Muscle layer of colon (tissue), 2 donors: ENCODE measurements around the gene CXCL12.

Source experiments
- H3K27ac ChIP-seq: one replicate; pipeline ENCODE4 v1.7.0; 2013; ENCODE audit warnings: low read depth, mild to moderate bottlenecking, low read length, moderate library complexity
- H3K27me3 ChIP-seq, 2 donors: one replicate each; pipeline ENCODE4 v1.7.0; 2013; ENCODE audit warnings: low read length in 2 of 2, mild to moderate bottlenecking in 2 of 2; ENCODE audit not compliant: insufficient read depth in 2 of 2, control insufficient read depth in 1 of 2
- H3K36me3 ChIP-seq: one replicate; pipeline ENCODE4 v1.7.0; 2013; ENCODE audit warnings: mild to moderate bottlenecking, low read length; ENCODE audit not compliant: insufficient read depth
- H3K4me1 ChIP-seq: one replicate; pipeline ENCODE4 v1.7.0; 2013; ENCODE audit warnings: mild to moderate bottlenecking, low read length; ENCODE audit not compliant: insufficient read depth
- H3K4me3 ChIP-seq, 2 donors: one replicate each; pipeline ENCODE4 v1.7.0; 2013; ENCODE audit warnings: low read length in 2 of 2, low read depth in 1 of 2, mild to moderate bottlenecking in 1 of 2, moderate library complexity in 1 of 2
- H3K9ac ChIP-seq: one replicate; pipeline ENCODE4 v1.7.0; 2013; ENCODE audit warnings: low read length
- H3K9me3 ChIP-seq: one replicate; pipeline ENCODE4 v1.7.0; 2013; ENCODE audit warnings: mild to moderate bottlenecking, low read length
- donor health status: abdominal sarcoma.
- donor health status: Adenocarcinoma of cecum.

Gene CXCL12

DNA sequence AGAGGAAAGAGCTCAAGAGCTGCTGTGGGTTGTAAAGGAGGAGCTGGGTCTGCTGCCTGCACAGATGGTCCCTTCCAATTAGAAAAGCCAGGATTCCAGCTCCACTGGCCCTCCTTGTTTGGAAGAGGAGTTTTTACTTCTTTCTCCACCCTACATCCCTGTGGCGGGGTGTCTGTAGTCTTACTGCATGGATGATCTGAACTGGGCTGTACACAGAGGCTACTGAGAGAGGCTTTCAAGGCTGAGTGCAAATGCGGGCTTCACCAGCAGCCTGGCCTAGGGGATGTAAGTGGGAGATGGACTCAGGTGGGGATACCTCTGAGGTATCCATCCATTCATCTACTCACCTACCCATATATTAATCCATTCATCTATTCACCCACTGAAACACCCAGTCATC is 7.1 kb upstream of the CXCL12 start:
- H3K4me1 ChIP-seq = peaks cover 26% of the 10 kb centered on the region
- no peaks in the 10 kb centered on the region for H3K9me3 ChIP-seq
- no peak overlapping the region for H3K4me3 ChIP-seq
- H3K36me3 ChIP-seq = no peaks in the 10 kb centered on the region
- H3K27ac ChIP-seq = no peak overlapping the region
- H3K9ac ChIP-seq = no peak overlapping the region
- no peaks in the 10 kb centered on the region for H3K27me3 ChIP-seq

DNA sequence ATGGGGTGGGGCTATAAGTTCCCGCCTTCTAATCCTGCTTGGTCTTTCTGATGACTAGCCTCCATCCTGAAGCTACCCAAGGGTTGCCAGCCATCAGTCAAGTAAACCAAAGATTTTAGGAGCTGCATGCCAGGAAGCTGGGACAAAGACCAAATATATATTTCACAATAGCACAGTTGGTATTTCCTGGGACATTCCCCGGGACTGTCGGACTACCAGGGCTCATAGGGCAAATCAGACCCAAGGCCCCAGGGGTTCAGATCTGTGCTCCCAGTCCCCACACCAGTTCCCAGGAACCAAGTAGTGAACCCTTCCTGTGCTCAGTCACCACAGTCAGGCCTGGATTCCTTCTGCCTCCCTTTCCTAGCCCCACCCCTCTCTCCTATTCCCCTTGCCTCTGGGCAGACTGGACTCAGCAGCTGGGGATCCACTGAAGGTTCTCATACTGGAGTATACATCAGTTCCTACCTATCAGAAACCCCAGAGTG is 5.7 kb upstream of the CXCL12 start:
- Histone ChIP-seq H3K9ac (no peak overlapping the region), H3K27ac (no peak overlapping the region), H3K36me3 (no peaks in the 10 kb centered on the region), H3K4me3 (no peak overlapping the region), H3K27me3 (peaks cover 0 to 5% of the 10 kb centered on the region in 2 donors), H3K4me1 (peaks cover 22% of the 10 kb centered on the region), H3K9me3 (no peaks in the 10 kb centered on the region)

DNA sequence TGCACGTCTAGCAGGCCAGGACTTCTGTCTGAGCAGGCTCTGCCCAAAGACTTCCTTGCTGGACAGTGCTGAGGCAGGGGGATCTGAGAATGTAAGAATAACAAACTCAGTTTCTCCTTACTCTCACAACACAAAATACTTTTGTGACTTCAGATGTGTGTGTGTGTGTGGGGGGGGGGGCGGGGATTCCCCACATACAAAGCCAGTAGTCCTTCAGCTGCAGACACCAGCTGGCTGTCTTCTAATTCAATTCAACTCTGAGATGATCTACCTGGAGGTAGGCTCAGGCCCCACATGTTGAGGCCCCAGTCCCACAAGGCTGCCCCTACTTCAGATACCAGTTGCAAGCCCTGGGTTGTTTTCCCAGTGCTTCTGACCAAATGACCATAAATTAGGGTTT is 4.7 kb upstream of the CXCL12 start:
- no peaks in the 10 kb centered on the region for H3K36me3 ChIP-seq
- peaks cover 0 to 10% of the 10 kb centered on the region in 2 donors for H3K27me3 ChIP-seq
- peaks cover 22% of the 10 kb centered on the region for H3K4me1 ChIP-seq
- H3K27ac ChIP-seq = no peak overlapping the region
- no peaks in the 10 kb centered on the region for H3K9me3 ChIP-seq
- no peak overlapping the region for H3K4me3 ChIP-seq
- H3K9ac ChIP-seq = no peak overlapping the region

DNA sequence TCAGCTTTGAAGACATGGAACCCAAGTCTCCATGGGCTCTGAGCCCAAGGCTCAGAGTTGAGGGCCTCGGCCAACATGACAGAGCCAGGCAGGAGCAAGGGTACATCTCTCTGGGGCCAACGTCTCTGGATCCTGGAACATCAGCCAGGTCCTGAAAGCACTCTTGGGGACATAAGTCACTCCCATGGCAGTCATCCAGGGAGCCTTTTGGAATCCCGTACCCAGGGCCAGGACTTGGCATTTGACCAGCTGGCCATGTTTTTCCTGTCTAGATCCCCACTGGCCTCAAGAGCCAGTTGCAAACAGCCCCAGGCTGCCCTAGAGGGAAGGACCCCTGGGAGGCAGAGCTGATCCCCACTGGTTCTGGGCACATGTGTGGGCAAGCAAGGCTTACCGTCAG is 4.3 kb upstream of the CXCL12 start:
- H3K27ac ChIP-seq = no peak overlapping the region
- no peak overlapping the region for H3K9ac ChIP-seq
- no peaks in the 10 kb centered on the region for H3K9me3 ChIP-seq
- H3K4me1 ChIP-seq = peaks cover 19% of the 10 kb centered on the region
- no peak overlapping the region for H3K4me3 ChIP-seq
- no peaks in the 10 kb centered on the region for H3K36me3 ChIP-seq
- H3K27me3 ChIP-seq = peaks cover 0 to 15% of the 10 kb centered on the region in 2 donors

DNA sequence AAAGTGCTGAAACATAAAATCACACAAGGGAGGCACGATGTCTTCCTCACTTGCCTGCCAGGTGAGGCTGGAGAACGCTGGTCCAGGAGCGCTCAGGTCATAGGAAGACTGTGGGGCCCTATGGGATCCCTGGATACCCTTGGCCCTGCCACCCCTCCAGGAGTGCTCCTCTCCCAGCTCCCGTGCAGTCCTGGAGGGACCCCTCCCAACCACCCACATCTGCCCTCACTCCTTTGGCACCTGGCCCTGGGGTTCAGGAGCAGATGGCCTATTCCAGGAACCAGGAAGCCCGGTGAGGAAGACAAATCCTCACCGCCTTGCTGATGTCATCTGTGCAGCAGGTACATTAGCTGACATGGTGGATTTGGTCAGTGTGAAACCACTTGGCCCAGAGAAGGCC is 3.7 kb upstream of the CXCL12 start:
- no peak overlapping the region for H3K9ac ChIP-seq
- H3K27me3 ChIP-seq = peaks cover 0 to 20% of the 10 kb centered on the region in 2 donors
- H3K27ac ChIP-seq = no peak overlapping the region
- H3K9me3 ChIP-seq = no peaks in the 10 kb centered on the region
- no peak overlapping the region for H3K4me3 ChIP-seq
- H3K36me3 ChIP-seq = no peaks in the 10 kb centered on the region
- peaks cover 14% of the 10 kb centered on the region for H3K4me1 ChIP-seq

DNA sequence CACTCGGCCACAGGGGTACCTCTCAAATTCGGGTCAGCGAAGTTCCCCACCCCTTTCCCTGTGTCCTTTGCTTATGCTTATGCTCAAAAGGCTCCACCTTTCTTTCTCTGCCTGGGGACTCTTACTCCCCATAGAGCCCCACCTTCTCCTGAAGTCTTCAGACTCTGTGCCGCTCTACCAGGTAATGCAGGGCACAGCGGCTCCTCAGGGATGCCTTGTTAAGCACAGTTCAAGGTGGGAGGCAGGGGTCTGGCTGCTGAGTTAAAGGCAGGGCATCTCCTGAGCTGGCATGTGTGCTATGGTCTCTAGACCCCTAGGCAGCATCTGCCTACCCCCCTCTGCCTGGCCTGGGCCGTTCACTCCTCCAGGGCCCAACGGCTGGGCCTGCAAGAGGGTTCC is 3.0 kb upstream of the CXCL12 start:
- peaks cover 0 to 28% of the 10 kb centered on the region in 2 donors for H3K27me3 ChIP-seq
- no peaks in the 10 kb centered on the region for H3K9me3 ChIP-seq

DNA sequence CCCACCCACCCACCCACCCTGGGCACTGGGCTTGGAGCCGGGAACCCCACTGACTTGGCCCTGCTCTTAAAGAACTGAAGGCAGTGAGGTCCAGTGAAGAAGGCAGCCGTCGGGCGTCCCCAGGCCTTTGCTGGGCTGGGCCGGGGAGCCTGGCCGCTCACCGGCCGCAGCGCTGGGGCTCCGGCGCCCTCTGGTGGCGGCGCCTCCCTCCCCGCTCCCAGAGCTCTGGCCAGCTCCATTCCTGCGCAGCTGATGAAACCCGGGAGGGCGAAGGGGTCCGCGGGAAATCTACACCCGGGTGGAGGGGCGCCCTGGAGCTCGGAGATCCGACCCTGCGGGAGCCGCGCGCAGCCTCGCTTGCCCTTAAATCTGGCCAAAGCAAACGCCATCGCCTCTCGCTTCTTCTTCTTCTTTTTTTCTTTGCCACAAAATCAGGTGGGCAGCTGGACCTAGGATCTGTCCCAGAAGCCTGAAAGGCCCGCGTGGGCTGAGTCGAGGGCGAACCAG is 1.7 kb upstream of the CXCL12 start:
- no peak overlapping the region for H3K9ac ChIP-seq
- H3K9me3 ChIP-seq = no peaks in the 10 kb centered on the region
- no peaks in the 10 kb centered on the region for H3K4me1 ChIP-seq
- H3K36me3 ChIP-seq = no peaks in the 10 kb centered on the region
- no peak overlapping the region for H3K27ac ChIP-seq
- peaks cover 0 to 30% of the 10 kb centered on the region in 2 donors for H3K27me3 ChIP-seq
- no peak overlapping the region for H3K4me3 ChIP-seq

More for the DNA sequence above, 3.0 kb upstream of the CXCL12 start:
- peaks cover 6% of the 10 kb centered on the region for H3K4me1 ChIP-seq
- H3K36me3 ChIP-seq = no peaks in the 10 kb centered on the region
- H3K27ac ChIP-seq = no peak overlapping the region
- H3K4me3 ChIP-seq = no peak overlapping the region
- H3K9ac ChIP-seq = no peak overlapping the region

DNA sequence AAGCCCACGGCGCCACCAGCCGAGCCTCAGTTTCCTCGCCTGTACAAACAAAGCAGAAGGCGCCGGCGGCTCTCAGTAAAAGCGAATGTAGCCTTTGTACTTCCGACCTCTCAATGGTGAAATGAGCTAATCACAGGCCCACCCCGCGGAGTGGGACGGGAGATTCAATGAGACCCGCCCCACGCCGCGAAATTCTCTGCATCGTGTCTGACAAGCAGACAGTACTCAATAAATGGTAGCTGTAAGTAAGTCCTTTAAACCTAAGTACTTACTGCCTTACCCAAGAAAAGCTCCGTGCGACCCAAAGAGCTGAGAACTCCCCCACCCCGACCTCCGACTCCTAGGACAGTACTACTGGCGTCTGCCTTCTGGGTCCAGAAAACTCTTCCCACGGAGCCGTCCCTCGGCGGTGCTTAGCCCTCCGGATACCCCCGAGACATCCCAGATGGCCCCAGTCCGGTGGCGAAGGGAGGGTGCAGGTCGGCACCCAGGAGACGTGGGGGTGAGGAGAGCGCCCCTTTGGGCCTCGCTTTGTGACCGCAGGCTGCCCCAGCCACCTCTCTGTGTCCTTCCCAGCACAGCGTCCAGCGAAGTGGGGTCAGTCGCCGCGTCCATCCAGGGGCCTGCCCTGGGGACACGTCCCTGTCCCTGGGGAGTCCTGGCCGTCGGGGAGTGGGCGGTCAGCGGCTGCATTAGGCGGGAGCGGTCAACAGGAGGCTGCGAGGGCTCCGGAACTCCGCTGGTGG is 972 bp upstream of the CXCL12 start:
- peaks cover 0 to 30% of the 10 kb centered on the region in 2 donors for H3K27me3 ChIP-seq
- H3K36me3 ChIP-seq = no peaks in the 10 kb centered on the region
- no peak overlapping the region for H3K9ac ChIP-seq
- no peak overlapping the region for H3K4me3 ChIP-seq
- H3K27ac ChIP-seq = no peak overlapping the region
- H3K4me1 ChIP-seq = no peaks in the 10 kb centered on the region
- H3K9me3 ChIP-seq = no peaks in the 10 kb centered on the region

DNA sequence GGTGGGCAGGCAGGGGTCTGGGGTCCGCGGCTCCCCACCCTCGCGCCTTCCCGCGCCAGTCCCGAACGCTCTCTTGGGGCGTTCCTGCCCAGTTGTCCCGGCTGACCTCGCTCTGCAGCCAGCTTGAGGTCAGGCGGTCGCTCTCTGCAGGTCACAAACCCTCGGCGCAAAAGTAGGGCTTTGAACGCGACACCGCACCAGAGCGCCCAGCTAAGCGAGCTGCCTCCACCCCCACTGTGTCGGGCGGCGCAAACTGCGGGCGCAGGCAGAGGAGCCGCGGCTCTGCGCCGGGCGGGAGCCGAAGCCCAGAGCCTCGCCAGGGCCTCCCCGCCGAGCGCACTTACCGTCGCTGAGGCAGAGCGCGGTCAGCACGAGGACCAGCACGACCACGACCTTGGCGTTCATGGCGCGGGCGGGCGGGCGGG is 284 bp downstream of the CXCL12 start:
- Histone ChIP-seq H3K27ac (peak overlapping the region; percentile 34), H3K9me3 (no peaks in the 10 kb centered on the region), H3K36me3 (no peaks in the 10 kb centered on the region), H3K9ac (no peak overlapping the region), H3K27me3 (peaks cover 0 to 30% of the 10 kb centered on the region in 2 donors), H3K4me1 (no peaks in the 10 kb centered on the region), H3K4me3 (peak overlapping the region; percentile 55 to 79)

DNA sequence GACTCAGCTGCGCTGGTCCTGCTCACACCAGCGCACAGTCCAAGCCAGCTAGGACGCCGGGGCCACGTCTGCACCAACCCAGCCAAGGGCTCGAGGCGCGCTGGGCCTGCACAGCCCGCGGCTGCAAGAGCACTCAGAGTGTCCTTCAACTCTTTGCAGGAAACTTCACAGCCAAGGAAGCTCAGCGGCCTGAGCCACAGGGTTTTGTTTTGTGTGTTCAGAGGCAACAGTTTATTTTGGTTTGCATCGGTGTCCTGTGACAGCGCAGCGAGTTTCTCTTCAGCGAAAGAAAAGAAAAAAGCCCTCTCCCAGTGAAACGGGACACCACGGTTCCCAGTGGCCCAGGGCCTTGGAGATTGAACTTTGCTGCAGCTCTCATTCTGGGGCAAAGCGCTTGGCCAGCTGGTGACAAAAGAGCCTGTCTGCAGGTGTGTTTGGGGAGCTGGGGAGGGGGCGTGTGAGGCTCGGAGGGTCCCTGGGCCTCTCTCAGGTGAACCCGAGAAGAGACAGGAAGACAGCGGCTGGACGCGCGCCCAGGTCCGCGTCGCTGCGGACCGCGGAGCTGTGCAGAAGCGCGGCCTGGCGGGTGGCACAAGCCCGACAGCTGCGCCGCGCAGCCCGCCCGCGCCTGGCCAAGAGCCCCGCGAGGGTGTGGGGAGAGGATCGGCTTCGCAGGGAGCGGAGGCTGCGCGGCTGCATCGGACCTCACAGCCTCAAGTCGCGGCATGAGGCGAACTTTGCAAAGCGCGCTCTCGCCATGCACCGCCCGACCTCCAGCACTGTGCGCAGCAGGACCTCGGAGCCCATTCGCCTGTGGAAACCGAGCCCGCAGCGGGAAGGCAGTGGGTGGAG is 922 bp downstream of the CXCL12 start:
- Histone ChIP-seq H3K27me3 (peaks cover 0 to 30% of the 10 kb centered on the region in 2 donors), H3K9ac (no peak overlapping the region), H3K4me1 (peaks cover 6% of the 10 kb centered on the region), H3K36me3 (no peaks in the 10 kb centered on the region), H3K27ac (peak overlapping the region; percentile 34), H3K4me3 (peak overlapping the region; percentile 55 to 79), H3K9me3 (no peaks in the 10 kb centered on the region)

DNA sequence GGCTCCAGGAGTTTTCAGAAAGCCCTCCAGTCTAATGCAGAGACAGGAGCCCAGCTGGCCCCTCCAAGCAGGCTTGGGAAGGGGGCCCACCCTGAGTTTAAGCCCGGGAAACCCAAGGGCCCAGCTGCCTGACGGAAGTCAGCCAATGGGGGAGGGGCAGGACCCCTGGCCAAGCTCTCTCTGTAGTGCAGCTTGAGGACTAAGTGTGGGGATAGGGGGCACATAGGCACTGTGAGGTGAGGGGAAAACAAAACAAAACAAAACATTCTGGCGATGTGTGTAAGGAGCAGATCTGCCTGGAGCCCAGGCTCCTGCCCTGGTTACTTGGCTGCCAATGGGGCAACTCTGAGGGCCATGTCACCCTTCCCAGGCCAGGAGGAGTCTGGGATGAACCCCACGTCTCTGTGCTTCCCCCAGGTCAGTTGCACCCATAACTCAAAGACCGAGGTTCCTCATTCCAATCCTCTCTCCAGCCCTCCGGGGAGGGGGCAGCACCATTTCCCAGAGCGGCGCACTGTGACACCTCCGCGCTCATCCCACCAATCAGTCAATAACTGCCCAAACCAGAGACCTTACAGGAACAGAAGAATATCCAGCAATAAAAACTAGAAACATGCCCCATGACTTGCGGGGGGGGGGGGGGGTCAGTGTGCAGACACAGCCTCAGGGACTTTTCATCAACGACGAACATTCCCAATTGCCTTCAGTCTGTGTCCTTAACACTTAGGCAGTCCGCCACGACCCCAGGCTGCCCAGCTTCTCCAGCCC is 1.7 kb downstream of the CXCL12 start:
- Histone ChIP-seq H3K9ac (peak overlapping the region; percentile 24), H3K4me1 (peaks cover 8% of the 10 kb centered on the region), H3K9me3 (no peaks in the 10 kb centered on the region), H3K36me3 (peaks cover 8% of the 10 kb centered on the region), H3K27ac (no peak overlapping the region), H3K4me3 (peak overlapping the region; percentile 55 to 79), H3K27me3 (peaks cover 0 to 30% of the 10 kb centered on the region in 2 donors)
